Superior temporal gyrus (tissue), 1 donor: ENCODE data around the gene STRA6.
"Not testable (repeated sequence)": the region's sequence is repeated elsewhere in the genome, so short reads cannot be mapped to it uniquely, and the experiment has no call there.

Source experiments
- DNase-seq: peaks from one replicate; pipeline ENCODE4 v3.0.0-alpha.2; 2016; ENCODE audit errors: extremely low spot score

The STRA6 gene

DNA sequence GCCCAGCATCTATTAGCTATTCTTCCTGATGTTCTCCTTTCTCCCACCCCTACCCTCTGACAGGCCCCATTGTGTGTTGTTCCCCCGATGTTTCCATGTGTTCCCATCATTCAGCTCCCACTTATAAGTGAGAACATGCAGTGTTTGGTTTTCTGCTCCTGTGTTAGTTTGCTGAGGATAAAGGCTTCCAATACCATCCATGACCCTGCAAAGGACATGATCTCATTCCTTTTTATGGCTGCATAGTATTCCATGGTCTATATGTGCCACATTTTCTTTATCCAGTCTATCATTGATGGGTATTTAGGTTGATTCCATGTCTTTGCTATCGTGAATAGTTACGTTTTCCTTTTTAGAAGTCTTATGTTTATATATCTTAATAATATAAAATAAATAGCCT, 42.2 kb downstream of the STRA6 start:
- DNase-seq, result not testable (repeated sequence)

DNA sequence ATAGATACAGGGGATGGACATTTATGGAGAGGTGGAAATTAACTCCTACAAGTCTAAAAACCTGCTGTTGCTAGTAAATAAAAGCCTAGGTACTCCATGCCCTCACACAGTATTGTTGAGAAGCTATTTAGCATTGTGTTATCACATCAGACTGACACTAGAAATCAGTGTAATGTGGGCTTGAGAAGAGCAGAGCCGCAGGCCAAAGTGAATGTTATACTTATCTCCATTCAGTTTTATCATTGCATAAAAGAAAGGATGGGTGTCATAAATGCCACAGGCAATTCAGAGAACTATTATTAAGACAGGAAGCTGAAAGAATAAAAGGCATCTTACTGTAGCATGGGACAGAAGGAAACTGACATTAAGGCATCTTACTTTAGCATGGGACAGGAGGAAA, 42.8 kb downstream of the STRA6 start:
- no peak for DNase-seq

DNA sequence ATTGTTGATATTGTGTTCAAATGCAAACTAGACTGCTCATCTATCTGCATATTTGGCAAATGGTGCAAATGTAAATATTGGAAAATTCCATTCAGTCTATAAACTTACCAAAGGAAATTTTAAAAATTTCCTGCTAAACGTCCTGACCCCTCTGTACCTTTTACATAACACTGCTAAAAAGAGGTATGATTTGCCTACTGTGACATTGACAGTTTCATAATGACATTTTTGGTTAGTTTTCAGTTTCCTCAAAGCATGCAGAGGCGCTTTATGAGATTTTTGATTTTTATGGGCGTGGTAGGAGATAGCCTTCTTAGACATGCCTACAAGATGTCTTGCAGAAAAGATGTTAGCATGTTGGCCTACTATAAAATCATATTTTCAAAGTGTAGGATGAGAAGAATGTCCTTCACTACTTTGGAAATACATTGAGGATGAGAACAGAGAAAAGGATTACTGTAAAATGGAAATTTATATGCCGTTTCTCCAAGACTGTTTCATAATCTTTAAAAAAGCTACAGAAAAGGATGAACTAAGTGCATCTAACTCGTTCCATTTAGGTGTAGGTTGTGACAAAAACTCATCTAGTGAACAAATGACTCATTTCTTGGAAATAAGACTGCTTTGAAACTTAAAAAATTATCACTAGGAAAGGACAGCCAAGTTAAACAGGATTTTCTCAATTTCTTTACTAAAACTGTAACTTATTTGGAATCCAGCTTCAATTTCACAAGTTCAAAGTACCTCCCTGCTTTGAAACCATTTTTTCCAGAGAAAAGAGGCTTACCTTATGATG, 43.5 kb downstream of the STRA6 start:
- DNase-seq, result peak; percentile 63

DNA sequence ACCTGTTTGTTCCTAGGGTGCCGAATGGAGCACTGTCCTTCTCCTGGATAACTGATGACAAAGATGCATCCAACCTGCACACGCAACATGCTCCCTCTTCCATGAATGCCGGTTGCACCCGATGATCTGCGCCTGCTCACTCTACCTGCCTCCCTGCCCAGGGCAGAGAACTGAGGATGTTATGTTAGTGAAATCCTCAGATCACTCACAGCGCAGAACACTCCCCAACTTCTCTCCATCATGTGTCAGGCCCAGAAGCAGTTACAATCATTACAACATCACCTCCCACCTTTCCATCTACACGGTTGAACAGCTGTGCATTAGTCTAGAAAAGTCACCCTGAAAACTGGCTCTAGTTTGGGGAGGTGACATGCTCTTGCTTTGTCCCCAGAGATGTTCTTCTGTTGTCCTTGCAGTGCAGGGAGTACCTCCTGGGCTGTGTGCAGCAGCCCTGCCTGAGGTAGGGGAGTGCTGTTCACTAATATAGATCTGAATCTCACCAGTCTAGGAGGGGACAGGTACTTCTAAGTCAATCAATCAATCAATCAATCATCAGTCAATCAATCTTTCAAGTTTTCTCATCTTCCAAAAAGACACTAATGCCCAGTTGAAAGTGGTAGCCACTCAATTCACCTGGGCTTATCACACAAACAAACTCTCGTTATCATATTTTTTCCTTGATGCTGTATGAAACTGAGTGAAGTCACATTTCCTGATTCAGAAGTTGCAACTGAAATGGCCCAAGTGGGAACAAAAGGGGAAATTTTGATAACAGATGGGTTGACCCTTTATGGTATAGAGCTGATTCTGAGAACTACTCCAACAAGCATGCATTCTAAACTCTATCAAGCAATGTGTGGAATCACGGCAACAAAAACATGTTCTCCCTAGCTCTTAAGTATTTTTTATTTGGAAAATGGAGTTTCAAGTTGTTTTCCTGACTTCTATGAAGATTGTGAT, 44.4 kb downstream of the STRA6 start:
- no peak for DNase-seq

DNA sequence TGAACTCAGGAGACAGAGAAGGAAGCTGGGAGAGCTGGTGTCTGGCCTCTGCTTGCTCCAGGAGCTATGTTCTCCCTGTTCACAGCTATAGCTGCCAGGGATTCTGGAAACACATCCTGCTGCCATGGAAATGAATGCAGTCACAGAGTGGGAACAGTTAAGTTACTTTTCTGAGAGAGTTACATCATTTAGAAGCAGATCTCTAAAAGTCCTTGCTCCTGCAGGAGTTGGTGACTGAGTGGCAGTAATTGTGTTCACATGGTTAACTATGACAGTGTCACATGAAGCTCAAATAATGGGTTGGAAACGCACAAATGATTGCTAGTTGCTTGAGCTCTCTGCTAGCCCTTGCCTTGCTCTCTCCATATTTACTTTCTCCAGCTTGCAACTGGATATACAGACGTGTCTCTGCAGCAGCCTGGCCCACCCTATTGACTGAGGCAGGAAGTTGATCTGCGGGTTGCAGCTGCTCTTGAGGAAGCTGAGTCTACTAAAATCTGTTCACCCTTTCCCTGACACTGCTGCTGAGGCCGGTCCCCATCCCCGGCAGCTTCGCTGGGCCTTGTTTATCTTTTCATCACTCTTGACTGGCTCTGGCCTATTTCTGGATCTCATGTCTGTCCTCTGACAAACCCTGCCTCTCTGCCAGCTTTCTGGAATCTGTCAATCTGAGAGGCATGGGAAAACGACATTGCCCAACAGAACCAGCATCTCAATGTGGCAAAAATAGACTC, 45.7 kb downstream of the STRA6 start:
- DNase-seq, result peak; percentile 61

DNA sequence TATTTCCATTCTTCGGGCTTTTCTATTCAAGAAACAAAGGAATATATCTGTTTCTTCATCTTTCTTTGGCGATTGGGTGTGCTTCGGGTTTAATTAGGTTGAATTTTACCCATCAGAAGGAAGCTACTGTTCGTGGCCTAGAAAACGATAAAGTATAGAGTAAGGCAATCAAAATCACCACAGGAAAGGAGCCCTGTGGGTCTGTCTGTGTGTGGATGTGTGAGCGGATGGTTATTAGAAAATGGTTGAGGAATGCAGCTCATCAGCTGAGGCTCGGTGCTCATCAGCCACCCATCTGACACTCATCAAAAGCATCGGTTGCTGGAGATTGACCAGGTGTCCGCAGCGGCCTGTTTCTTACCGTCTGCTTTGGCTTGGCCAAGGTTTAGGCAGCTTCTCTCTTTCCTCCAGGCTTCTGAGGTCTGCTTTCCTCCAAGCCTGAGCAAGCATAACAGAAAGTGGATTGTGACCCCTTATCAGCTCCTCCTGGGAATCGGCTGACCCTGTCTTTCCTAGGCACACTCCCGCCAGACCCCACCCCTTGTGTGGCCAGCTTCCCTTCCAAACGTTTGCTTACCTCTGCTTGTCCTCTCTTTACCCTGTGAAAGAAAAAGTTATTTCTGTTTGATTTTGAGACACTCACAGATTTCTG, 46.7 kb downstream of the STRA6 start:
- DNase-seq, result no peak

DNA sequence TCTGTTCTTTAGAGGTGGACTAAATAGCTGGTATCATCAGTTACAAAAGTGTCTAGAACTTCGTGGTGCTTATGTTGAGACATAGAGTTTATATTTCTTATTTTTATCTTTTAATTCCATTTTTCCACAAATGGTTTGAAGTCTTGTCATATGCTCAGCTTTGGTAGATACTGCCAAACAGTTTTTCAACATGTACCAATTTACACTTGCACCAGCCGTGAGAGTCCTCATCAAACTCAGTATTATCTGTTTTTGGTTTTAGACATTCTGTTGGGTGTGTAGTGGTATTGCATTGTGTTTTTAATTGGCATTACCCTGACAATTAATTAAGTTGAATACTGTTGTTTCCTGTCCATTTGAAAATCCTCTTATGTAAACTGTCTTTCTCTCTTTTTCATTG, 55.5 kb downstream of the STRA6 start:
- no peak for DNase-seq

DNA sequence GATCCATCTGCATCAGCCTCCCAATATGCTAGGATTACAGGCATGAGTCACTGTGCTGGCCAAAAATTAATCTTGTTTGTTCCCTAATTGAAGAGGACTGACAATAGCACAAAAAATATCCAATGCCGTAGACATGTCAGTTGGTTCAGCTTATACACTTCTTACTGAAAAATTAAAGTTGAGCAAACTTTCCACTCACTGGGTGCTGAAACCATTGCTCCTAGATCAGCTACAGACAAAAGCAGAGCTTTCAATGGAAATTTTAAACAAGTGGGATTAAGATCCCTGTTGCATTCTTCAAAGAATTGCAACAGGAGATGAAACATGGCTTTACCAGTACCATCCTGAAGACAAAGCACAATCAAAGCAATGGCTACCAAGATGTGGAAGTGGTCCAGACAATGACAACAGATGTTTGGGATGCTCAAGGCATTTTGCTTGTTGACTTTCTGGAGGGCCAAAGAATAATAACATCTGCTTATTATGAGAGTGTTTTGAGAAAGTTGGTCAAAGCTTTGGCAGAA, 56.2 kb downstream of the STRA6 start:
- no peak for DNase-seq

DNA sequence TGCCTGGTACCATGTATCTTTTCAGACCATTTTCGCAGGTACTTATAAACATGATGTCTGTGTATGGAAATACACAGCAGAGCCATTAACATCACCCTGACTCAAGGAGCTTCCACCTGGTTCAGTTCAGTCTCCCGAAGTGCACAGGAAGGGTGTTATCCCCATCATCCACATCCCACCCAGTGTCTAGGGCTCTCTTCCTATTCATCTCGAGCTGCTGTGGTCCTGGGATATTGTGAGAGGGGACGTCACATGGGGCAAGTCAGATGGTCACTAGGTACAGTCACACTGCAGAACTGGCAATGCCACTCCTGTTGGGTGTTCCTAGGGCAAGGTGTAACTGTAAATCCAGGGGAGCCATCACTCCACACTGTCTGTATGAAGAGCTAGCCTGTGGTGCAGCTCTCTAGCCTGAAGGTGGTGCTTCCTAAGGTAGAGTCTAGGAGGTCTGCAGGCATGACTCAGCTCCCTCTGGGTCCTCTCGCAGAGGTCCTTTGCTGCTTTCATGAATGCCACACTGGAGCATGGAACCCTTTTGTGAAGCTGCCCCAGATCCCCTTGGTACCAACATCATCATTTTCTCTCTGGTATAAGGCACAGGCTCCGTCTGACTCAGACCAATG, 58.3 kb downstream of the STRA6 start:
- no peak for DNase-seq

DNA sequence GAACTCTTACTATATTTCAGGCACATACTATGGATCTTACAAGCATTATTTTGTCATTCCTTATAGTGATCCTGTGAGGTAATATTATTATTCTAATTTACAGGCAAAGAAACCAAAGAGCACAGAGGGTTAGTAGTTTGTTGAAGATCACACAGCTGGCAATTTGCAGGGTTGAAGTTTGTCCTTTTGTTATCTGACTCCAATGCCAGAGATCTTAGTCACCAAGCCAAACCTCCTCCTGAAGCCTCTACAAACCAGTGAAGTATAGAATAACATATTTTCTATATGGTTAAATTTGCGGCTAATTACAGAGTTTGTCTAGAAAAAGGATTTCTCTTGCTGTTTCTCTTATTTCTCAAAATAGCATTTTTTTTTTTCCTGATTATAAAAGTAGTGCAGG, 61.0 kb downstream of the STRA6 start:
- DNase-seq, result no peak

DNA sequence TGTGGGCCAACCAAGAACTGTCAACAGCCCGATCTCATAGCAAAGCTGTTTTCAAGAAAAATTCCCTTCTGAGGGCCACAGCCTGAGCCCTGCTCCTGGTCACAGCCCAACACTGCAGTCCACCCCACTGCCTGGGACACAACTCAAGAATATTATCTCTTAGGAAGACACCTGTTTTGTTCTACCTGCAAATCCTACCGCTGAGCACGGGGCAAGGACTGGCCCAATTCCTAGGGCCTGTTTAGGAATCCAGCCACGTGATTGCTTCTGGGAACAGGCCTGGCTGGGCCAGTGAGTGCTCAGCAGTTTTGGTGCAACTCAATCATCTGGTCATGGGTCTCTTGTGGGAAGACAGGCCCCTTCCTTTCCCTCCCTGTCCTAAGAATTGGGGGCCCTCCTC, 63.9 kb downstream of the STRA6 start:
- DNase-seq, result no peak

DNA sequence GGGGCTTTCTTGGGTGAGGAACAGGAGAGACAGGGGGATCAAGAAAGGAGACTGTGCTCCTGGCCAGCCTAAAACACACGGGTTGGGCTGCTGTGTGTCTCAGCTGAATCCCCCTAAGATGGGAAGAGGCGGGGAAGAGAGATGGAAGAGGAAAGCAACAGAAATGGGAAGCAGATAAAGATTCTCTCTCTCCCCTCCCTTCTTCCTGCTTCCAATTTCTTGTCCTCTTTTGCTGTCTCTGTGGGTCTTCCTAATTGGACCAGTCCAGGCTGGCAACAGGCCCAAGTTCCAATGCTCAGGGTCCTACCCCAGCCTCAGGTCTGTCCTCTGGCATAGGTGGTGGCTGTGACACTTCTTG, 65.1 kb downstream of the STRA6 start:
- DNase-seq, result no peak

DNA sequence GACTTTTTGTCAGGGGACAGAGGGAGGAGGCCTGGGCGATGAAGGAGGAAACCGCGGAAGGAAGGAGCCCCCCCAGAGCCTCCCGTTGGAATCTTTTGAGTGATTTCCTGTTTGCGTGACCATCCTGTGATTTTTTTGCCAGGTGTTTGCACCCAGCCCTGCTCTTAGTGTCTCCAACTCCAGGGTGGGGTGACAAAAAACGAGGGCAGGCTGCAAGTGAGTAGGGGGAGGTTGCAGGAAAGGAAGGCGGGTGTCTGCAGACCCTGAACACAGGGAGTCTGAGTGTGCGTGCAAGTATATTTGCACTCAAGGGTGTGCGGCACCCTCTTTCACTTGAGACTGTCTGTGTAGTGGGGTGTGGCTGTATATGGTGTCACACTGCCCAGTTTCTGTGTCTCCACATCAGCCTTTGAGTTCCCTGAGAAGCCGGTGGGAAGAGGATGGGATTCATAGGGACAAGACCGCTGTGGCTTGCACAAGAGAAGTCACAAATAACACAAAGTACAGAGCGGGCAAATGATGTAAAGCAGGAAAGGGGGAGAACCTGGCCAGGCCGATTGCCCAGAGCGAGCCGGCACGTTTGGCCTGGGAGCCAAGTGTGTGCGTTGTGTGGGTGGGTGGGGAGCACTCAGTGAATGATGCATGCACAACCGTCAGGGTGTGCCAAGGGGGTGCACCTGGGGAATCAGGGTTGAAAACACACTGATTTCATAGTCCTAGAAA, 65.6 kb downstream of the STRA6 start:
- no peak for DNase-seq

DNA sequence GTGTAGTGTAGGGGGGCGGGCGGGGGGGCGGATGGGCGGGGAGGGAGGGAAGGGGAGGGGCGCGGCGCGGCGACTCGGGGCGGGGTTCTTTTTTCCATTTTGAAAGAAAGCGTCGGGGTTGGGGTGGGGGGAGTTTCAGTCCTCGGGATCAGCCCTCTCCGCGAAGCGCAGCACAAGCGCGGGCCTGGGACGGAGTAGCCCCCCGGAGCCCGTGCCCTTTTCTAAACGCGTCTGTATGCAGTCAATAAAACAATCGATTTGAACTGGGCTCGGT, 66.1 kb downstream of the STRA6 start:
- DNase-seq, result no peak

DNA sequence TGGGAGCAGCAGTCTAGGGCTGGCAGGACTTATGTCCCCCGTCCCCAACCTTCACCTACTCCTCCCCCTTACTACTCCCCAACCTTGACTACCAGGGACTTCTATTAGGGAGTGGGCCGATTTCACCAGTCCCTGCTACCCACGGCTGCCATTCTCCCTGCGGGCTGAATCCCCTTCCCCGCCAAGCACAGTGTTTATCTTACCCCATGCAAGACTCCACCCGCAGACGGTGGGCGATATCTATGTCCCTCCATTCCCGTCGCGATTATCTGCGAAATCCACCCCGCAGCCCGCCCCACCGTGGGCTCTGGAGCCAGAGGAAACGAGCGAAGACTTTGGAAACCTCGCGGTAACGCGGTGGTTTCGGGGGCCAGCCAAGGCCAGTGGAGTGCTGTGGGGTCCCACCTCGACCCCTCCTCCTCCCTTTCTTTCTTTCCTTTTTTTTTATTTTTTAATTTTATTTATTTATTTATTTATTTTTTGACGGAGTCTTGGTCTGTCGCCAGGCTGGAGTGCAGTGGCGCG, 67.5 kb downstream of the STRA6 start:
- DNase-seq, result no peak

DNA sequence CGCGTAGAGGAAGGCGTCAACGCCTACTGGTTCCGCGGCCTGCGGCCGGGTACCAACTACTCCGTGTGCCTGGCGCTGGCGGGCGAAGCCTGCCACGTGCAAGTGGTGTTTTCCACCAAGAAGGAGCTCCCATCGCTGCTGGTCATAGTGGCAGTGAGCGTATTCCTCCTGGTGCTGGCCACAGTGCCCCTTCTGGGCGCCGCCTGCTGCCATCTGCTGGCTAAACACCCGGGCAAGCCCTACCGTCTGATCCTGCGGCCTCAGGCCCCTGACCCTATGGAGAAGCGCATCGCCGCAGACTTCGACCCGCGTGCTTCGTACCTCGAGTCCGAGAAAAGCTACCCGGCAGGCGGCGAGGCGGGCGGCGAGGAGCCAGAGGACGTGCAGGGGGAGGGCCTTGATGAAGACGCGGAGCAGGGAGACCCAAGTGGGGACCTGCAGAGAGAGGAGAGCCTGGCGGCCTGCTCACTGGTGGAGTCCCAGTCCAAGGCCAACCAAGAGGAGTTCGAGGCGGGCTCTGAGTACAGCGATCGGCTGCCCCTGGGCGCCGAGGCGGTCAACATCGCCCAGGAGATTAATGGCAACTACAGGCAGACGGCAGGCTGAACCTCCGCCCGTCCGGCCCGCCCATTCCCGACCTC, 68.1 kb downstream of the STRA6 start:
- DNase-seq, result no peak

DNA sequence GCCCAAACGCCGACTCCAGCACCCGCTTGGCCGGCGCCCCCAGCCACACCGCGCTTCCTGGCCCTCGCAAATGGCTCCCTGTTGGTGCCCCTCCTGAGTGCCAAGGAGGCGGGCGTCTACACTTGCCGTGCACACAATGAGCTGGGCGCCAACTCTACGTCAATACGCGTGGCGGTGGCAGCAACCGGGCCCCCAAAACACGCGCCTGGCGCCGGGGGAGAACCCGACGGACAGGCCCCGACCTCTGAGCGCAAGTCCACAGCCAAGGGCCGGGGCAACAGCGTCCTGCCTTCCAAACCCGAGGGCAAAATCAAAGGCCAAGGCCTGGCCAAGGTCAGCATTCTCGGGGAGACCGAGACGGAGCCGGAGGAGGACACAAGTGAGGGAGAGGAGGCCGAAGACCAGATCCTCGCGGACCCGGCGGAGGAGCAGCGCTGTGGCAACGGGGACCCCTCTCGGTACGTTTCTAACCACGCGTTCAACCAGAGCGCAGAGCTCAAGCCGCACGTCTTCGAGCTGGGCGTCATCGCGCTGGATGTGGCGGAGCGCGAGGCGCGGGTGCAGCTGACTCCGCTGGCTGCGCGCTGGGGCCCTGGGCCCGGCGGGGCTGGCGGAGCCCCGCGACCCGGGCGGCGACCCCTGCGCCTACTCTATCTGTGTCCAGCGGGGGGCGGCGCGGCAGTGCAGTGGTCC, 68.7 kb downstream of the STRA6 start:
- DNase-seq, result no peak

DNA sequence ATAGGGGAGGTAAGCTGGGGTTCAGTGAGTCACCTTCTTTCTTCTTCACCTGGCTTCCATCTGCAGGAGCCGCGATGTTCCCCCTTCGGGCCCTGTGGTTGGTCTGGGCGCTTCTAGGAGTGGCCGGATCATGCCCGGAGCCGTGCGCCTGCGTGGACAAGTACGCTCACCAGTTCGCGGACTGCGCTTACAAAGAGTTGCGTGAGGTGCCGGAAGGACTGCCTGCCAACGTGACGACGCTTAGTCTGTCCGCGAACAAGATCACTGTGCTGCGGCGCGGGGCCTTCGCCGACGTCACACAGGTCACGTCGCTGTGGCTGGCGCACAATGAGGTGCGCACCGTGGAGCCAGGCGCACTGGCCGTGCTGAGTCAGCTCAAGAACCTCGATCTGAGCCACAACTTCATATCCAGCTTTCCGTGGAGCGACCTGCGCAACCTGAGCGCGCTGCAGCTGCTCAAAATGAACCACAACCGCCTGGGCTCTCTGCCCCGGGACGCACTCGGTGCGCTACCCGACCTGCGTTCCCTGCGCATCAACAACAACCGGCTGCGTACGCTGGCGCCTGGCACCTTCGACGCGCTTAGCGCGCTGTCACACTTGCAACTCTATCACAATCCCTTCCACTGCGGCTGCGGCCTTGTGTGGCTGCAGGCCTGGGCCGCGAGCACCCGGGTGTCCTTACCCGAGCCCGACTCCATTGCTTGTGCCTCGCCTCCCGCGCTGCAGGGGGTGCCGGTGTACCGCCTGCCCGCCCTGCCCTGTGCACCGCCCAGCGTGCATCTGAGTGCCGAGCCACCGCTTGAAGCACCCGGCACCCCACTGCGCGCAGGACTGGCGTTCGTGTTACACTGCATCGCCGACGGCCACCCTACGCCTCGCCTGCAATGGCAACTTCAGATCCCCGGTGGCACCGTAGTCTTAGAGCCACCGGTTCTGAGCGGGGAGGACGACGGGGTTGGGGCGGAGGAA, 69.6 kb downstream of the STRA6 start:
- DNase-seq, result no peak
